Liver (tissue), 3 donors: ENCODE data around the gene PSMG3.

ENCODE experiments used
- EGR1 ChIP-seq, 2 donors: IDR thresholded peaks; 2 replicates each; pipeline ENCODE4 v1.6.1; 2016 to 2018; ENCODE audit warnings: antibody characterized with exemption in 2 of 2, low read depth in 2 of 2
- GABPA ChIP-seq, 2 donors: IDR thresholded peaks in 1 of 2; conservative IDR thresholded peaks in 1 of 2; 2 replicates each; pipeline ENCODE4 v1.6.1; 2016; ENCODE audit warnings: antibody characterized with exemption in 2 of 2, mild to moderate bottlenecking in 1 of 2, moderate library complexity in 1 of 2
- JUND ChIP-seq, 2 donors: IDR thresholded peaks; 2 replicates each; pipeline ENCODE4 v1.6.1; 2016; ENCODE audit warnings: antibody characterized with exemption in 2 of 2
- REST ChIP-seq: IDR thresholded peaks from 2 replicates; pipeline ENCODE4 v1.6.1; 2016; ENCODE audit warnings: antibody characterized with exemption, mild to moderate bottlenecking
- TAF1 ChIP-seq: conservative IDR thresholded peaks from 2 replicates; pipeline ENCODE4 v1.6.1; 2016; ENCODE audit warnings: antibody characterized with exemption, mild to moderate bottlenecking
- TF ChIP-seq, protein P1 (sequence below): IDR thresholded peaks from 2 replicates; pipeline ENCODE4 v1.6.1; 2016; ENCODE audit warnings: antibody characterized with exemption
- TF ChIP-seq, protein P2 (sequence below): fragments of 150-350 bp; IDR thresholded peaks from 2 replicates; pipeline ENCODE4 v1.5.1; 2017; ENCODE audit warnings: improper control_type of control experiment, low read depth, low read length; ENCODE audit not compliant: missing input control
- donor health status: healthy.
- donor health status: healthy.

GRCh38 chr7:1544896-1545416, 24.9 kb downstream of the PSMG3 start:
- TF ChIP-seq, protein P1, sequence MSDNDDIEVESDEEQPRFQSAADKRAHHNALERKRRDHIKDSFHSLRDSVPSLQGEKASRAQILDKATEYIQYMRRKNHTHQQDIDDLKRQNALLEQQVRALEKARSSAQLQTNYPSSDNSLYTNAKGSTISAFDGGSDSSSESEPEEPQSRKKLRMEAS, result no peak
- TF ChIP-seq, protein P2, sequence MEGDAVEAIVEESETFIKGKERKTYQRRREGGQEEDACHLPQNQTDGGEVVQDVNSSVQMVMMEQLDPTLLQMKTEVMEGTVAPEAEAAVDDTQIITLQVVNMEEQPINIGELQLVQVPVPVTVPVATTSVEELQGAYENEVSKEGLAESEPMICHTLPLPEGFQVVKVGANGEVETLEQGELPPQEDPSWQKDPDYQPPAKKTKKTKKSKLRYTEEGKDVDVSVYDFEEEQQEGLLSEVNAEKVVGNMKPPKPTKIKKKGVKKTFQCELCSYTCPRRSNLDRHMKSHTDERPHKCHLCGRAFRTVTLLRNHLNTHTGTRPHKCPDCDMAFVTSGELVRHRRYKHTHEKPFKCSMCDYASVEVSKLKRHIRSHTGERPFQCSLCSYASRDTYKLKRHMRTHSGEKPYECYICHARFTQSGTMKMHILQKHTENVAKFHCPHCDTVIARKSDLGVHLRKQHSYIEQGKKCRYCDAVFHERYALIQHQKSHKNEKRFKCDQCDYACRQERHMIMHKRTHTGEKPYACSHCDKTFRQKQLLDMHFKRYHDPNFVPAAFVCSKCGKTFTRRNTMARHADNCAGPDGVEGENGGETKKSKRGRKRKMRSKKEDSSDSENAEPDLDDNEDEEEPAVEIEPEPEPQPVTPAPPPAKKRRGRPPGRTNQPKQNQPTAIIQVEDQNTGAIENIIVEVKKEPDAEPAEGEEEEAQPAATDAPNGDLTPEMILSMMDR, result no peak
- TF ChIP-seq REST (no peak), GABPA (IDR thresholded peaks at IDR 0.05 in 1 of 2, conservative IDR thresholded peaks at IDR 0.05 in 1 of 2) (no peak), TAF1 (no peak), JUND (IDR thresholded peaks at IDR 0.05) (no peak), EGR1 (IDR thresholded peaks at IDR 0.05; ENCODE audit: low read depth in 2 of 2) (no peak)
